MM.1S (cell line): ENCODE measurements around the gene RNF112.

Experiments used
- EZH2phosphoT487 ChIP-seq: fragments of 300-600 bp; sonication (generic); IDR thresholded peaks from 2 replicates; pipeline ENCODE4 v1.6.1; 2018; ENCODE audit warnings: antibody characterized with exemption, low read length
- TF ChIP-seq, protein P1 (sequence below): fragments of 300-600 bp; sonication (generic); IDR thresholded peaks from 2 replicates; pipeline ENCODE4 v1.5.1; 2016; ENCODE audit warnings: antibody characterized with exemption, low read length, mixed read lengths

DNA sequence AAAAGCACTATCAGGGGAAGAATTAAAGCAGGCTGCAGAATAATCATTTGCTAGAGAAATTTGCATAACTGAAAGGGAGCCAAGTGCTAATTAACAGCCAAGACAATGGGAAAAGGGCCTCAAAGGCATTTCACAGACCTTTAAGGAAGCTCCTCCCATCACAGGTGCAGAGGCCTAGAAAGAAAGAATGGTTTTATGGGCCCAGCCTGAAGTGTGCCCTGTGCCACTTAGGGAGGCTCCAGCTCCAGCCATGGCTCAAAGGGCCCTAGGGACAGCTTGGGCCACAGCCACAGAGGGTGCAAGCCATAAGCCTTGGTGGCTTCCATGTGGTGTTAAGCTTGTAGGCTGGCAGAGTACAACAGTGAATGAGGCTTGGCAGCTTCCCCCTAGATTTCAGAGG lies 50.1 kb downstream of the RNF112 start:
- TF ChIP-seq, protein P1, sequence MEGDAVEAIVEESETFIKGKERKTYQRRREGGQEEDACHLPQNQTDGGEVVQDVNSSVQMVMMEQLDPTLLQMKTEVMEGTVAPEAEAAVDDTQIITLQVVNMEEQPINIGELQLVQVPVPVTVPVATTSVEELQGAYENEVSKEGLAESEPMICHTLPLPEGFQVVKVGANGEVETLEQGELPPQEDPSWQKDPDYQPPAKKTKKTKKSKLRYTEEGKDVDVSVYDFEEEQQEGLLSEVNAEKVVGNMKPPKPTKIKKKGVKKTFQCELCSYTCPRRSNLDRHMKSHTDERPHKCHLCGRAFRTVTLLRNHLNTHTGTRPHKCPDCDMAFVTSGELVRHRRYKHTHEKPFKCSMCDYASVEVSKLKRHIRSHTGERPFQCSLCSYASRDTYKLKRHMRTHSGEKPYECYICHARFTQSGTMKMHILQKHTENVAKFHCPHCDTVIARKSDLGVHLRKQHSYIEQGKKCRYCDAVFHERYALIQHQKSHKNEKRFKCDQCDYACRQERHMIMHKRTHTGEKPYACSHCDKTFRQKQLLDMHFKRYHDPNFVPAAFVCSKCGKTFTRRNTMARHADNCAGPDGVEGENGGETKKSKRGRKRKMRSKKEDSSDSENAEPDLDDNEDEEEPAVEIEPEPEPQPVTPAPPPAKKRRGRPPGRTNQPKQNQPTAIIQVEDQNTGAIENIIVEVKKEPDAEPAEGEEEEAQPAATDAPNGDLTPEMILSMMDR, result no peak
- TF ChIP-seq EZH2phosphoT487, result 0 out of 2 replicates have a peak, but pooled peaks have one; percentile 45
